ENCODE measurements around the gene DHX35. TPM values are rescaled to one million over a fixed set of nuclear protein-coding genes. Genes with fewer than 3 reads are reported as not detected.

DHX35 gene
- total RNA-seq, 1 experiment from 2014 or later = 11.2 TPM

- POLR2A ChIA-PET = interaction anchor here (1.0 kb wide), 1 partner anchor 12 kb away, joined by 3 read pairs; no protein-coding TSS in a partner anchor
- Histone ChIP-seq H3K4me2 (ENCODE audit: low read length) (peak overlapping the region; percentile 58), H3K79me2 (ENCODE audit: insufficient read depth, low read length) (peaks cover 18% of the 10 kb centered on the region; the same call in 1 of the 2 replicates), H3K4me1 (ENCODE audit: control insufficient read depth in 1 of 2, insufficient read depth in 2 of 2, low read length in 2 of 2) (peaks cover 10 to 15% of the 10 kb centered on the region in 2 experiments), H3K27me3 (ENCODE audit: insufficient read depth, low read length) (no peaks in the 10 kb centered on the region), H4K20me1 (ENCODE audit: insufficient read depth) (0 out of 2 replicates have a peak, but pooled peaks cover 3% of the 10 kb centered on the region), H2AFZ (ENCODE audit: low read depth, low read length, poor library complexity, severe bottlenecking) (no peak overlapping the region), H3K9me3 (ENCODE audit: control insufficient read depth in 1 of 2, insufficient read depth in 1 of 2, low read depth in 1 of 2, low read length in 2 of 2) (no peaks in the 10 kb centered on the region), H3K4me3 (replicated peaks in 1 of 2; ENCODE audit: low read depth in 1 of 2, low read length in 2 of 2) (no peak overlapping the region), H3K27ac (ENCODE audit: low read depth, low read length) (no peak overlapping the region; the same call in 1 of the 2 replicates), H3K9ac (ENCODE audit: low read length) (no peak overlapping the region), H3K36me3 (ENCODE audit: control insufficient read depth in 1 of 2, insufficient read depth in 2 of 2, low read length in 2 of 2) (peaks cover 2 to 6% of the 10 kb centered on the region in 2 experiments; a peak in 1 of 4 replicates), H3K9me2 (ENCODE audit: insufficient read depth) (no peaks in the 10 kb centered on the region)
- RAD21 ChIA-PET (ENCODE audit: low non-redundant PET in 1 of 2, low total read pairs in 2 of 2, uncharacterized antibody in 2 of 2, unreplicated experiment in 2 of 2) = no interaction called here
- CTCF ChIA-PET = no interaction called here
- ATAC-seq (no peak), DNase-seq (ENCODE audit: low read depth, low spot score) (no peak)
- BruUV-seq (replicated peaks) = no TSS peak
- intact Hi-C loops (cut with micrococcal nuclease) = no loop called here
- TF ChIP-seq CEBPB (IDR thresholded peaks at IDR 0.05; ENCODE audit: low read depth) (no peak), CTCF (IDR thresholded peaks at IDR 0.05 in 2 of 3, conservative IDR thresholded peaks at IDR 0.05 in 1 of 3; ENCODE audit: borderline replicate concordance in 1 of 3, insufficient read depth in 1 of 3, low read depth in 2 of 3, low read length in 2 of 3) (no peak), FOSL1 (IDR thresholded peaks at IDR 0.05; ENCODE audit: low read depth) (no peak), SRF (IDR thresholded peaks at IDR 0.05; ENCODE audit: low read depth) (no peak), POLR2A (IDR thresholded peaks at IDR 0.05; ENCODE audit: borderline replicate concordance, extremely low read depth, insufficient read depth, insufficient read length) (no peak), RAD21 (IDR thresholded peaks at IDR 0.05; ENCODE audit: low read depth) (no peak), ZFX (IDR thresholded peaks at IDR 0.05) (no peak), SP1 (IDR thresholded peaks at IDR 0.05; ENCODE audit: low read depth) (no peak), CBX3 (IDR thresholded peaks at IDR 0.05; ENCODE audit: low read depth) (no peak), EGR1 (IDR thresholded peaks at IDR 0.05; ENCODE audit: low read depth) (no peak), EZH2 (IDR thresholded peaks at IDR 0.05) (no peak), SIN3A (IDR thresholded peaks at IDR 0.05; ENCODE audit: low read depth) (no peak), POLR2AphosphoS5 (IDR thresholded peaks at IDR 0.05; ENCODE audit: low read depth, low read length) (no peak), ATF3 (IDR thresholded peaks at IDR 0.05) (no peak), ZBTB33 (IDR thresholded peaks at IDR 0.05; ENCODE audit: extremely low read depth, insufficient replicate concordance, low read length) (no peak), MAX (IDR thresholded peaks at IDR 0.05) (no peak), ZNF274 (IDR thresholded peaks at IDR 0.05; ENCODE audit: low read depth, low read length) (no peak), JUND (IDR thresholded peaks at IDR 0.05) (no peak)
Measured at GRCh38 chr20:38985060-38985459, 22.9 kb downstream of the DHX35 start.

All from HCT116 (cell line).